ENCODE results near the gene WWOX. TPM values are rescaled to one million over a fixed set of nuclear protein-coding genes. Genes with fewer than 3 reads are reported as not detected.

Gene WWOX
- total and polyA plus RNA-seq, 2 of the 8 experiments (the other 6 are each of a cell fraction or from before 2014, with no cell fraction given), result 5.4 to 16.7 TPM

GRCh38 chr16:79045191-79045590 lies 945.7 kb downstream of the WWOX start:
- no peak overlapping the region for H2BK12ac ChIP-seq (ENCODE audit: low read depth, low read length)
- H2BK5ac ChIP-seq (ENCODE audit: low read depth, low read length), result no peak overlapping the region
- H2BK20ac ChIP-seq (ENCODE audit: low read length), result no peak overlapping the region
- H4K91ac ChIP-seq (replicated peaks; ENCODE audit: insufficient read length, low read length), result no peak overlapping the region
- H3K9ac ChIP-seq (replicated peaks in 1 of 4; ENCODE audit: extremely low read depth in 1 of 4, low read depth in 3 of 4, low read length in 3 of 4), result no peak overlapping the region
- peaks cover 0 to 2% (median 0%) of the 10 kb centered on the region in 4 experiments; a peak in 1 of 7 replicates for H3K4me1 ChIP-seq (replicated peaks in 1 of 4; ENCODE audit: control insufficient read depth in 3 of 4, insufficient read depth in 4 of 4, low read length in 3 of 4)
- no peak overlapping the region for H4K8ac ChIP-seq (ENCODE audit: extremely low read depth, insufficient read depth, low read length)
- WGBS, 2 experiments (ENCODE audit: extremely low coverage in 1 of 2, insufficient coverage in 1 of 2, insufficient read length in 1 of 2, insufficient replicate concordance in 2 of 2, low coverage in 1 of 2, low lambda C conversion rate in 2 of 2, missing lambda C conversion rate in 1 of 2), result 93% methylated on average over 2 of the region's 2 CpGs; no CpG with 5 or more reads in 1 of the 2 experiments
- H3K79me1 ChIP-seq (ENCODE audit: low read depth, low read length), result no peaks in the 10 kb centered on the region
- FAIRE-seq (no peak), DNase-seq (ENCODE audit: low read depth in 1 of 2, low spot score in 2 of 2) (no peak)
- H3K14ac ChIP-seq (ENCODE audit: insufficient read length), result no peak overlapping the region
- H3K23me2 ChIP-seq (ENCODE audit: low read depth, low read length), result no peaks in the 10 kb centered on the region
- H3K4ac ChIP-seq (replicated peaks; ENCODE audit: insufficient read length, low read depth, low read length), result no peak overlapping the region
- no peak overlapping the region for H3K4me3 ChIP-seq (ENCODE audit: extremely low read depth in 1 of 4, insufficient read depth in 2 of 4, low read depth in 3 of 4, low read length in 4 of 4)
- CTCF ChIA-PET (ENCODE audit: partially characterized antibody), result interaction anchor here (0.9 to 2.2 kb wide), 6 partner anchors 14 to 340 kb away, joined by 3 to 7 read pairs (median 3); no protein-coding TSS in a partner anchor
- H3K79me2 ChIP-seq (ENCODE audit: control insufficient read depth in 1 of 2, insufficient read depth in 2 of 2, low read length in 2 of 2), result no peaks in the 10 kb centered on the region
- H3K27me3 ChIP-seq (replicated peaks in 1 of 4; ENCODE audit: control insufficient read depth in 3 of 4, extremely low read depth in 1 of 4, insufficient read depth in 3 of 4, low read length in 3 of 4), result no peaks in the 10 kb centered on the region
- no peak overlapping the region for H2BK120ac ChIP-seq (replicated peaks; ENCODE audit: low read depth, low read length)
- POLR2A ChIA-PET (ENCODE audit: partially characterized antibody), result no interaction called here
- H3K27ac ChIP-seq (ENCODE audit: low read depth, low read length), result no peak overlapping the region
- H3K36me3 ChIP-seq (ENCODE audit: control insufficient read depth in 2 of 4, insufficient read depth in 4 of 4, low read length in 3 of 4), result no peaks in the 10 kb centered on the region
- no peak overlapping the region for H3K56ac ChIP-seq (replicated peaks; ENCODE audit: insufficient read length, low read depth, low read length)
- no peak overlapping the region for H2AFZ ChIP-seq (ENCODE audit: low read length)
- no peak overlapping the region for H3K18ac ChIP-seq (ENCODE audit: extremely low read depth, low read length)
- no peak overlapping the region for H3K4me2 ChIP-seq (ENCODE audit: insufficient read depth in 1 of 2, low read depth in 2 of 2, low read length in 2 of 2)
- no peaks in the 10 kb centered on the region for H4K20me1 ChIP-seq (replicated peaks in 1 of 2; ENCODE audit: control insufficient read depth in 1 of 2, insufficient read depth in 2 of 2, low read length in 2 of 2)
- no peak overlapping the region for H2BK15ac ChIP-seq (ENCODE audit: low read length)
- H3K9me3 ChIP-seq (ENCODE audit: insufficient read depth in 2 of 2, low read depth in 1 of 2, low read length in 1 of 2), result no peaks in the 10 kb centered on the region
- no peak overlapping the region for H4K5ac ChIP-seq (ENCODE audit: insufficient read length, low read depth, low read length)
- H2AK5ac ChIP-seq (ENCODE audit: low read depth, low read length), result no peak overlapping the region
- no peak overlapping the region for H3K23ac ChIP-seq (ENCODE audit: insufficient read length)
- TF ChIP-seq POLR2AphosphoS5 (IDR thresholded peaks at IDR 0.05; ENCODE audit: low read depth, low read length) (no peak), SIRT6 (IDR thresholded peaks at IDR 0.05; ENCODE audit: low read length) (no peak), SP1 (IDR thresholded peaks at IDR 0.05; ENCODE audit: low read depth, low read length) (no peak), SP4 (IDR thresholded peaks at IDR 0.05; ENCODE audit: low read length) (no peak), CTBP2 (IDR thresholded peaks at IDR 0.05; ENCODE audit: borderline replicate concordance, insufficient read depth, insufficient read length, low read length) (no peak), JUND (IDR thresholded peaks at IDR 0.05; ENCODE audit: low read length) (no peak), GABPA (IDR thresholded peaks at IDR 0.05; ENCODE audit: borderline replicate concordance, insufficient read depth, low read length) (no peak), USF2 (IDR thresholded peaks at IDR 0.05; ENCODE audit: low read length) (no peak), CTCF (IDR thresholded peaks at IDR 0.05; ENCODE audit: control extremely low read depth in 1 of 3, insufficient read depth in 1 of 3, low read depth in 1 of 3, low read length in 3 of 3) (no peak), BCL11A (IDR thresholded peaks at IDR 0.05; ENCODE audit: low read depth in 2 of 2, low read length in 2 of 2) (no peak), RFX5 (IDR thresholded peaks at IDR 0.05; ENCODE audit: borderline replicate concordance, low read depth, low read length) (no peak)

Measured in H1 (cell line).